ENCODE results near the gene ZEB2.
A peak's percentile ranks its signal among the peaks of the same experiment; 100 is the strongest.

The ZEB2 gene

GRCh38 chr2:144468823-144469595 lies 50.9 kb downstream of the ZEB2 start:
- DNase-seq = no peak

DNA sequence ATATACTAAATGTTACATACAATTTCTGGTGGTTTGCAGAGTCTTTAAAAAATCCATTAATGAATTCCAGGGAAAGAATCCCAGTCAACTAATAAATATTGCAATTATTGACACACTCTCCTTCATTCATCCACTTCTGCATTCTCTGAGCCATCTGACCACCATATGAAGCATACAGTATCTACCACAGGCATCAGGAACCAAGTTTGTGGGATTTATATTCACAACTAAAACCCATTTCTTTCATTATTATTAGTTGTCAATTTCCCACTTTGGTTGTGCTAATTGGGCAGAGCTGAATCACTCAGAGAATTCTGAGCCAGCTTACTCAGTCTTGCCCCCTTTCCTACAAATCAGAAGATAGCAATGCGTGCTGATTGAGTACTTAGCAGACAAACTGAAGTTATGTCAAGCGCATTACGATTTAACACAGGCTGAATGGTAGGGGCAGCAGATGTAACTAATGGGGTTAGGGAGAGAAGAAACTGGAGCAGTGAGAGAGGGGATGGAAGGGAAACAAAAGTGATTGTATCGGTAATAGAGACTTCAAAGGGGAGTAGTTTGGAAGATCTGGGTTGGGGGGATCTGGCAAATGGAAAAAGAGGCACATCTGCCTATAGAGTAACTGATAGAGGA lies 52.3 kb downstream of the ZEB2 start:
- DNase-seq = no peak

DNA sequence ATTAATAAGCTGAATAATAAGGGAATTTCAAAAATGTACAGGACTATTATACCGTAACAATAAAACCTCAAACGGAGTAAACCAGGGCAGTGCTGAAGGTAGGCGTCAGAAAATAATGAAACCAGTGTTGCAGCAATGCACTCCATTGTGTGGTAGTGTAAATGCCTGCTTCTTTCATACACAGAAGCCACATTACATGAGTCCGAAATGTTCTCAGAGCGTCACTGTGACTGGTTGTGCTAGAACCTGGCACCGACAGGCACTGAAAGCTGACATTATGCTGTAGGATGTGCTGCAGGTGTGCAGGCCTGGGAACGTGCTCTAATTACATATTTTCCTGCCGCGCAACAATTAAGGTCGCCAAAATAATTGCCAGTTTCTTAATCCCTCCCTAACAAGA lies 53.3 kb downstream of the ZEB2 start:
- no peak for DNase-seq

DNA sequence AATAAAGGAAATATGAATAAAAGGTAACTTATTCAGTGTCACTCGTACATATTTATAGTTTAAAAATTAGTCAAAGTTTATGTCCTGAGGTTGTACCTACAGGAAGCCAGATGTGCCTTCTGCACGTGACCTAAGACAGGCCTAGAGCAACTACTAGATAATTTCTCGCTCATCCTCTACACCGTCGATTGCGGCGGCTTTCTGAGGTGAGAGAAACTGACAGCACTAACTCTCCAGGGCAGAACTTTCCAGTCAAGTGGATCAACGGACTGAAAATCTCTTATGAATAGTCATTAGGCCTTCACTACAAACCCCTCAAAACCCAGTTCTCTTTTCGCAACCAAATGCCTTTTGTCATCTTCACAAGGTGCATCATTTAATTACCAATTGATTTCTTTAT lies 54.2 kb downstream of the ZEB2 start:
- no peak for DNase-seq

DNA sequence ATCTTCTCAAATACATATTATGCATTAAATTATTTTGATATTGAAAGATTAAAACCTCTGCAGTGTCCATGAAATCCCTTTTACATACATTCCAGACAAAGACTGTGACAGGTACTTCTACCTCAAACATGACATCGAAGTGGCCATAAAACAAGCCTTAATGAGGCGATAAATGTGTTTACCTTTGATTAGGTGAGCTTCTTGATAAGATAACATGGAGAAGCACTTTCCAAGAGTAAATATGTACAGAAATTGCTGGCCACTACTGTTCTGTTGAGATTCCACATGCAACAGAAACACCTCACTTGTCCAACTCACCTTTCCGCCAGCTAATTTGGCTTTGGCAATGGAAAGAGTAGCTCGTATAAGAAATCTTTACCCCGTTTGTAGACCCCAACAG lies 55.2 kb downstream of the ZEB2 start:
- DNase-seq = no peak

- DNase-seq = no peak
Observed at GRCh38 chr2:144463266-144463665, 56.7 kb downstream of the ZEB2 start.

GRCh38 chr2:144462266-144462665 lies 57.7 kb downstream of the ZEB2 start:
- no peak for DNase-seq

GRCh38 chr2:144461308-144461766 lies 58.6 kb downstream of the ZEB2 start:
- no peak for DNase-seq

GRCh38 chr2:144460727-144461307 lies 59.1 kb downstream of the ZEB2 start:
- no peak for DNase-seq

DNA sequence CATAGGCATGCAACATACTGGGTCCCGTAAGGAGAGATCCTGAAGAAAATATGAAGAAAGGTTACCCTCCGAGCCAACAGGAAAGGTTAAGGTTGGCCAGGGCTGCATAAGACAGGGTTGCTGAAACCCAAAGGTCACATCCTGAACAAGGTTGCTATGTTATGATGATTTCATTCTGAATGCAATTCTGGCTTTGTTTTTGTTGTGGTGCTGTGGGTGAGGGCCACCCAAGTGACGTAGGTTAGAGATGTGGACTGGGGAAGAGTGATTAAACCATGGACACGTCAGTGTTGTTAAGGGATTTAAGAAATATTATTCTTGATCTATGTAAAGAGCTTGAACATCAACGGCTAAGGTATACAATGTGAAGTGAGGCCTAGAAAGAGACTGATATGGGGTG lies 60.0 kb downstream of the ZEB2 start:
- DNase-seq = peak; percentile 12

DNA sequence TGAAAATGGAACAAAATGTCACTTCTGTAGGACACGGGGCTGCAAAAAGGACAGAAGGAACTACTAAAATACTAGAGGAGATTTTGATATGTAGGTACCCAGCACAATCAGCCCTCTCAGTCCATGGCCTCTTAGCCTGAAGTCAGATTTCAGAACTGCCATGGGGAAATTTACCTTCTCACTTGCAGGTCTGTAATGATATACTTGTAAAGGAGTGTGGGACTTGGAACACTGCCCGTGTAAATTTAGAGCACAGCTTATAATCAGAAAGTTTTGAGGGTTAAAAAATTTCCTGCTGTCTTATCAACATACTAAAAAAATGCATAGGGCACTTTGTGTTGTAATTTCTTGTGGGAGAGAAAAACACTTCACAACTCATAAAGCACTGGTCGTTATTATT lies 60.6 kb downstream of the ZEB2 start:
- DNase-seq = no peak

- no peak for DNase-seq
Observed at GRCh38 chr2:144458541-144458940, 61.4 kb downstream of the ZEB2 start.

- no peak for DNase-seq
Observed at GRCh38 chr2:144456680-144457079, 63.2 kb downstream of the ZEB2 start.

DNA sequence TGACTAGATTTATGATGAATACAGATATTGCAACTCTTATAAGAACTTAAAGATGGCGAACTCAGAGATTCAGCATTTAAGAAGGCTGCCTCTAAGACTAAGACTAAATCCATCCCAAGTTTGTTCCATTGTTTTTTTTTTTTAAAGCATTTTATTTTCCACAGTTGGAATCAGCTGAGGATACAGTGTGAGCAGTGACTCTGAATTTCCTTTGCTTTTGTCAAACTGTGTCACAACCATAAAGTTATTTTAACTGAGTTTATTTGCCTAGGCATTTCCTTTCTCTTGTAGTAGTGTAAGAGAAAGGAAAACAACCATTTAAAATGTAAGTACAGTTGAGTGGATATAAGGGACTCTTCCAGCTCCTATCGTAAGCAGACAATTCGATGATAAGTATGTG lies 63.9 kb downstream of the ZEB2 start:
- DNase-seq = no peak

- DNase-seq = no peak
Observed at GRCh38 chr2:144454466-144455287, 65.2 kb downstream of the ZEB2 start.

DNA sequence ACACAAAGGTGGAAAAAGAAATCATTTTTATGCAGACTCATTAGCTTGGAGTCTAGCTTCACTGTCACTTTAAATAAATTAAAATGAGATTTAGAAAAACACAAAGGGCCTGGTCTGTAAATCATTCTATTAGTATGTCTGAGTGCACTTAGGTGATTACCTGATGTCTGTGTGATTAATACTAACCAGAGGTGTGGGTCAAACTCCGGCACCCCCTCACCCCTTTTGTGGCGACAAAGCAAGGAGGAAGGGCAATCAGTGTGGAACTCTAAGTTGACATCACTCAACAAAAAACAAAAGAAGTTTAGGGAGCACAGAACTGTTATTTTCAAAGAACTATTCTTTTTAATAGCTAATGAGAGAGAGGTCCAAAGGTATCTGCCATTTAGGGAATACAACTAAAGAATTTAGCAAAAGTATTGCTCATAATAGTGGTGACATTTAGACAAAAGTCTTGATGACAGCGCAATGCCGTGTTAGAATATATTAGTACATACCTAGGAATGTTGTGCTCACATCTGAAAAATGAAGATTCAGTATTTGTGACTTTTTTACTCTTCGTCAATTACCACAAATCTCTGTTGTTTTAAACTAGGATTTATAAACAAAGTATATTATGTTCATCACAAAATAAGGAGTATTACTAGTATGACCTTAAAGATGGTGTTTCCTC lies 66.3 kb downstream of the ZEB2 start:
- DNase-seq = no peak

GRCh38 chr2:144452989-144453336 lies 67.0 kb downstream of the ZEB2 start:
- no peak for DNase-seq

GRCh38 chr2:144452169-144452988 lies 67.5 kb downstream of the ZEB2 start:
- DNase-seq = no peak

- DNase-seq = no peak
Observed at GRCh38 chr2:144451443-144451842, 68.5 kb downstream of the ZEB2 start.

GRCh38 chr2:144449028-144449406 lies 70.9 kb downstream of the ZEB2 start:
- DNase-seq = no peak

DNA sequence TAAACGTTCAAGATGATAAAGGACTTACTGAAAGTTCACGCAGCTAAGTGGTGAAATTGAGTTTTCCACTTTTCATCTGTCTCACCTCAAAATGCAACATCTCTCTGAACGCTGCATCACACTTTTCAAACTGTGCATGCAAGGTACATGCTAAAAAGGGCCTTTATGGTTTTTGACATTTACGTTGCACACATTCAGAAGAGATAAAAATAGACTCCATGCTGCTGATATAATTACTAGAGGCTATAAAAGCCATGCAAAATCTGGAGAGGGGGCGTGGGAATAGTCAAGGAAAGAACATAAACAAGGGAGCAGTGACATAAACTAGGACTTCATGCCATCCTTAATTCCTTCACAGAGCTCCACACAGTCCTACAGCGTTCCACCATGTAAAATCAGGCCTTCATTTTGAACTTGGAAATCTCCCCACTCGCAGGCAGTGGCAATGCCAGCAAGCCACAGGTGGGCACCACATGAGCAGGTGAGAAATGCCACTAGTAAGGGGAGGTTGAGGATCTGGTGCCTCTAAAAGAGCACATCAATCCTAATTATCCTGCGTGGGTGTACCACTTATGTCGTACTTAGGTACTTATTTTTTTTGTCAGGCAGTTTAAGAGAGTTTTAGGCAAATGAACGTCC lies 71.4 kb downstream of the ZEB2 start:
- no peak for DNase-seq

All from CD4-positive, alpha-beta T cell treated with Interleukin-17A for 4 hours (primary cell).